HG03378 (cell line): Measurements from ENCODE around the gene LIPF.
"Not testable (repeated sequence)": the region's sequence is repeated elsewhere in the genome, so short reads cannot be mapped to it uniquely, and the experiment has no call there.

Source experiments
- ATAC-seq: cut with Tn5 transposase; IDR thresholded peaks from one replicate; pipeline ENCODE4 v1.9.1; 2021; ENCODE audit warnings: mild to moderate bottlenecking, moderate library complexity; ENCODE audit not compliant: unreplicated experiment

Gene LIPF, protein sequence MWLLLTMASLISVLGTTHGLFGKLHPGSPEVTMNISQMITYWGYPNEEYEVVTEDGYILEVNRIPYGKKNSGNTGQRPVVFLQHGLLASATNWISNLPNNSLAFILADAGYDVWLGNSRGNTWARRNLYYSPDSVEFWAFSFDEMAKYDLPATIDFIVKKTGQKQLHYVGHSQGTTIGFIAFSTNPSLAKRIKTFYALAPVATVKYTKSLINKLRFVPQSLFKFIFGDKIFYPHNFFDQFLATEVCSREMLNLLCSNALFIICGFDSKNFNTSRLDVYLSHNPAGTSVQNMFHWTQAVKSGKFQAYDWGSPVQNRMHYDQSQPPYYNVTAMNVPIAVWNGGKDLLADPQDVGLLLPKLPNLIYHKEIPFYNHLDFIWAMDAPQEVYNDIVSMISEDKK

DNA sequence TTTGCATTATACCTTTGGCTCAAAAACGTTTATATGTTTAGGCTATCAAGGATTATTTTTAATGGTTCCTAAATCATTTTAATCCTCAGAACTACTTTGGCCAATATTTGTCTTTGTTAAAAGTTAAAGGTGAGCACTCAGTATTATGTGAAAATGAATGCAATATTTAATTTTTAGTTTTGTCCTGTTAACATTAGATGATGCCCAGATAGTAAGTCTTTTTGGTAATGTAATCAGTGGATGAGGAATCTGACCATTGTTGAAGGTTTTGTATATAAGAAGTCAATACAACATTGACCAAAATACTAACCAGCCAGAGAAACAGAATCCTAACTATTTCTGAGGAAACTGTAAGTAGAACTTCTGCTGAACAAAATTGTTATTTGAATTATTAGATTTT, at the start of gene LIPF:
TSS of gene LIPF (plus strand) at position 301 of the 400 bp plus-strand sequence. CDS start 2,856 bp downstream, outside the sequence.
- no peak for ATAC-seq

GRCh38 chr10:88616250-88616977, 47.8 kb upstream of the LIPF start:
- no peak for ATAC-seq

GRCh38 chr10:88617772-88618300, 46.4 kb upstream of the LIPF start:
- no peak for ATAC-seq

DNA sequence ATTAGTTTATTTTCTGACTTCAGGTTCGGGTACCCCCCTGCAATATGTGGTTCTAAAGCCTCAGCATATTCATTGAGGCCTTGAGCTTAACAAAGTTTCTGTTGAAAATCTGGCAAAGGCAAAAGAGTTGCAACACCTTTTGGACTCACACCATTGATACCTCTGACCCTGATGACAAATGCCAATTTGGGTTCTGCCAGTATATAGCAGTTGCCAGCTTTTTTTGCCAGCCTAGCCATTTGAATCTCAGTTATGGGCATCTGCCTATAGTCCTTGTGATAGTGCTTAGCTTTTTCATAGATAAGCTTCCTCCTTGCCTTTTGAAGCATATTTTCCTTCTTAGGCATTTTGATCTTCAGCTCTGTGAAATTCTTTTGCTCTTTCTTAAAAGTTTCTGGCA, 45.7 kb upstream of the LIPF start:
- ATAC-seq, result no peak

- ATAC-seq, result no peak
Measured at GRCh38 chr10:88620441-88620840, 43.8 kb upstream of the LIPF start.

DNA sequence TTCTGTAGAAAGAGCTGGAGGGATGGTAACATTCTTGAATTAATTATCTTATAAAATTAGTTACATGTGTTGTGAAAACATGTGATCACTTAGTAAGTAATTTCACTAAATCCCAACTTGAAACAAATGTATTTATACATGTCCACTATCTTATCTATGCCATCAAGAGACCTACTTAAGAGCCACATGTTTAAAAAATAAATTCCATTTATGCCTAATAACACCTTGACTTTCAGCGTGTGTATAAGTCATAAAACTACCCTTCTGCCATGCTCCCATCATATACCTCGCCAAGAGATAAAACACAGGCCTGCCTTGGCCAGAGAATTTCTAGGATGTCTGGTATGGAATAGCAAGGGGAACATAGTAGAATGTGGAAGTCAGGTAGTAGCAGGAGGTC, 40.4 kb upstream of the LIPF start:
- no peak for ATAC-seq

DNA sequence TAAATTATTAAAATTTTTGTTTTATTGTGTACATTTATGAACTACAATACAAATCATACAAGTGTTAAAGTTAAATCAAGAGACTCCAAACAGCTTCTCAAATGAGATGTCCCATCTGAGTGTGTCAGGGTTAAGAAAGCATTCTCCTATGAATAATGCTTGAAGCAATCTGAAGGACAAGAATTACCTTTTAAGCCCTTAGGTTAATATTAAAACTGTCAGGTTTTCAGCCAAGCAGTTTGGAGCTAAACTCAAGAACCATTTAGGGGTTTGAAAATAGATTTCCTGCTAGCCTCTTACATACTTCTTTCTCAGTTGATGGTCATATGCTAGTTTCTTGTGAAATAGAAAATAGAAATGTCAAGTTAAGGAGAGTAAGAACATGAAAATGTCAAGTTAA, 39.4 kb upstream of the LIPF start:
- ATAC-seq, result no peak

DNA sequence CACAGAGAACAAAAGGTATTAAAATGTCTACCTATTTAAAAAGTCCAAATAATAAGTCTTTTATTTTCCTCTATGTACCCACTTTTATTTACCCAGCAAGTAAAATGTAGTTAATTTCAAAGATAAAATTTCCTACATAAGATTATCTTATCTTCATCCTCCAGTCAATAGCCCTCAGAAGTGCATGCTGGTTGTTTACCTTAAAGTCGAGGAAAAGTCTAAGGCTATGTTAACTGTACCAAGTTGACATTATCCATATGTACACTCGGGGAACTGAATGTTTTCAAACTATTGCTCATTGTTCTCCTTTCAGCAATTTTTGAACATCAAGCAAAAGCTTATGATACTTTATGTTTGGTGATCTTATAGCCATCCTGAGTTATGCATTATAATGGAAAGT, 24.1 kb upstream of the LIPF start:
- no peak for ATAC-seq

DNA sequence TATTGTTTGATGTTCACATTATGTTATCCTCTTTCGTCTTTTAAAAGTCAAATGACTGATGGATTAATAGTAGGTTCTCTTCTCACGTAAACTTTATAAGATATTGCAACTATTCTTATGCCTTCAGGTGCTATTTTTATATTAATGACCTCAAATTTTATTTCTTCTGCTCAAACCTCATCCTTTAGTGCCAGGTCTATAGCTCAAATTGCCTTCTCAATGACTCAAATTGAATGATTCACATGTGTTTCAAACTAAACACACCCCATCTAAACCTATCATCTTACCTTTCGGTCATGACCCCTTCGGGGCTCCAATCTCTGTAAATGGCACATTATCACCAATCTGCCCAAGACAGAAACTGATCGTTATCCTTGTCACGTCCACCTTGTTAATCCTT, 22.0 kb upstream of the LIPF start:
- ATAC-seq, result no peak

DNA sequence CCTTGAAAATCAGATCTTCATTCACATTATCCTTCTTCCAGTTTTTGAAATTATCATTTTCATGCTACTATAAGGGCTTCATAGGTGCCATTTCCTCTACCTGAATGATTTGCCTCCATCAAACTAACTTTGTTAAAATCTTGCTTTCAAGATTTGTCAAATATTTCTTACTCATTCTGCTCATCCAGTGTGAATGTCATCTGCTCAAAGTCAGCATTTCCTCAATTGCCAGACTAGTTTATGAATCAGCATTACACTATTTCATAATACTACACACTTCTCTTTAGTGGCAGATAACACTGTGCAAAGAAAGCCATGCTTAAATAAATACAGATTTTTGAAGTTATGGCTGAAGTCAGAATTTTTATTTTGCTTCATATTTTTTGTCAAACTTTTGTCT, 21.3 kb upstream of the LIPF start:
- no peak for ATAC-seq

GRCh38 chr10:88647061-88647615, 17.1 kb upstream of the LIPF start:
- no peak for ATAC-seq

DNA sequence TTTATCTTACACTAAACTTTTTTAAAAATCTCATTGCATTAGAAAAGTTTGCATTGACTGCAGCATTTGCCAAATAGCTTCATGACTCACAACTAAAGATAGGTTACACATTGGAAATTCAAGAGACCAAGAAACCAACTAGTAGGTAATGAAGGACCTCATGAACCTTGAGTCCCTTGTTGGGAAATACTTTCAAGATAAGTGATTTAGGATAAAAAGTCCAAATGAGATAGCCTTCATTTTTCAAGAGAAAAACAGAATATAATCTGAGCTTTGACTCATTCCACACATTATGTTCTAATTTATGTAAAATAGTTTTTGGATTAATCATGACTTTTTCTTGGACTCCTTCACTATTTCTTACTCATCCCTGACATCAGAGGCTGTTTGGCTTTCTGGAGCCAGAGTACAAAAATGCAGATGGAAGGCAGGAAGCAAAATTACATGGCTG, 13.1 kb upstream of the LIPF start:
- no peak for ATAC-seq

- ATAC-seq, result no peak
Measured at GRCh38 chr10:88652616-88653015, 11.6 kb upstream of the LIPF start.

GRCh38 chr10:88657901-88658300, 6.3 kb upstream of the LIPF start:
- no peak for ATAC-seq

DNA sequence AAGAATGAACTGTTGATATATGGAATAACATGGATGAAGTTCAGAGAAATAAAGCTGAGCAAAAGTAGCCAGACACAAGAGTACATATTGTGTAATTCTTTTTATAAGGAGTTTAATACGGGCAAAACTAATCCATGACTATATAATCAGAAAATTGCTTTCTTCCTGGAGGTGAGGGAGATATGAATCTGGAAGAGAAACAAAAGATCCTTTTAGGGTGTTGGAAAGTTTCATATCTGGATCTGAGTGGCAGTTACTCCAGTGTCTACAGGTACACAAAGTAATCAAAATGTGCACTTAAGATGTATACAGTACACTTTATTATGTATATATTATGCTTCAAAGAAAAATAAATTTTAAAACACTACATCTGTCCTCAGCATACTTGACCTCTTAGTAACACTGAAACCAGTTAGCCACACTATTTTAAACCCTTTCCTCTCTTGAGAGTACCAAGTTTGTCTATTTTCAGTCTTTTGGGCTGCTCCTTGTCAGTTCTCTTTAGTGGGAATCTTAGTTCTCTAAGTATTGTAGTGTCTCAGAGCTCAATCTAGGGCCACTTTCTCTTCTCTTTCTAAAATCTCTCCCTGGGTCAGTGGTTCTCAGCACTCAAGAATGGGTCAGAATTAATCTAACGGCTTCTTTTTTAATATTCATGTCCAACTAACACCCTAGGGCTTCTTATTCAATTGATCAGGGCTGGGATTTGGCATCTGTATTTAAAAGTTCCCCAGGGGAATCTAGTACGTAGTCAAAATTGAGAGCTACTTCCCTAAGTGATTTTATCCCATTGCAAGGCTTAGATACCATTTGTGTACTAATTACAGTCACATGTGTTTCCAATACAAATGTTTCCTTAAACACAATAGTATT, 4.3 kb upstream of the LIPF start:
- no peak for ATAC-seq

DNA sequence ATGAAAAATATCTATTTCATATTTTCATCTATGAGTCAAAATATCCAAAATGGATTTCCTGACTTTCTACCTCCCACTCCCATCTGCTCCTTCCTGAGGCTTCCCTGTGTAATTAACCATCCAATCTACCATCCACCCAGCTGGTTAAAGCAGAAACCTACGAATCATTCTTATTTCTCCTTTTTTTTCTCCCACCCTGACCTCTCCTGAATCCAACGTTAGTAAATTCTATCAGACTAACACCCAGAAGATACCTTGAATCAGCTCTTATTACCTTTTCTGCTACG, 3.7 kb upstream of the LIPF start:
- ATAC-seq, result no peak

DNA sequence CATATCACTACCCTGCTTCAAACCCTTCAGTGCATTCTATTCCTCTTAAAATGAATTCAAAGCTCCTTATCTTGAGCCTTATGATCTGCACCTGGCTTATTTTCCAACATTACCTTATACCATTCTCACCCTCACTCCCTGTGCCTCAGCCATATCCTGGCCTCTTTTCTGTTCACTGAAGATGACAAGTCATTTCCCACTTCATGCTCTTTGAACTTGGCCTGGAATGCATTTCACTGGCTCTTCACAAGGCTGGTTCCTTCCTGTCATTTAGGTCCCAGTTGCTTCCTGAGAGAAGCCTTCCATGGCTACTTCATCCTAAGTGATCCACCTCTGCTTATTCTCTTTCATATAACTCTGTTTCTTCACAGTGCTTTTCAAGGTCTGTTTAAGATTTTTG, 3.2 kb upstream of the LIPF start:
- ATAC-seq, result no peak

GRCh38 chr10:88661577-88661976, 2.7 kb upstream of the LIPF start:
- no peak for ATAC-seq

DNA sequence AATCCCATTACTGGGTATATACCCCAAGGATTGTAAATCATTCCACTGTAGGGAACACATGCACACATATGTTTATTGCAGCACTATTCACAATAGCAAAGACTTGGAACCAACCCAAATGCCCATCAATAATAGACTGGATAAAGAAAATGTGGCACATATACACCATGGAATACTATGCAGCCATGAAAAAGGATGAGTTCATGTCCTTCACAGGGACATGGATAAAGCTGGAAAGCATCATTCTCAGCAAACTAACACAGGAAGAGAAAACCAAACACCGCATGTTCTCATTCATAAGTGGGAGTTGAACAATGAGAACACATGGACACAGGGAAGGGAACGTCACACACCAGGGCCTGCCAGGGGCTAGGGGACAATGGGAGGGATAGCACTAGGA, 1.1 kb upstream of the LIPF start:
- ATAC-seq, result not testable (repeated sequence)

- ATAC-seq, result no peak
Measured at GRCh38 chr10:88668465-88668864, 4.2 kb downstream of the LIPF start.

GRCh38 chr10:88670497-88670896, 6.3 kb downstream of the LIPF start:
- ATAC-seq, result peak; percentile 56
